Raji (cell line): ENCODE results near the gene SDC3.

ENCODE experiments used
- POLR2A ChIP-seq: IDR thresholded peaks from 2 replicates; pipeline ENCODE4 v1.6.1; 2011; ENCODE audit warnings: low read depth, low read length, control low read depth; ENCODE audit not compliant: insufficient read depth

The SDC3 gene

GRCh38 chr1:30901798-30902581, 6.6 kb downstream of the SDC3 start:
- no peak for TF ChIP-seq POLR2A

- TF ChIP-seq POLR2A = no peak
Measured at GRCh38 chr1:30900931-30901560, 7.5 kb downstream of the SDC3 start.

GRCh38 chr1:30900486-30900885, 8.1 kb downstream of the SDC3 start:
- no peak for TF ChIP-seq POLR2A

GRCh38 chr1:30899577-30900389, 8.8 kb downstream of the SDC3 start:
- TF ChIP-seq POLR2A = no peak

GRCh38 chr1:30898031-30898815, 10.3 kb downstream of the SDC3 start:
- no peak for TF ChIP-seq POLR2A

- TF ChIP-seq POLR2A = no peak
Measured at GRCh38 chr1:30896905-30897304, 11.7 kb downstream of the SDC3 start.

GRCh38 chr1:30895944-30896660, 12.5 kb downstream of the SDC3 start:
- no peak for TF ChIP-seq POLR2A

GRCh38 chr1:30895382-30895943, 13.1 kb downstream of the SDC3 start:
- TF ChIP-seq POLR2A = no peak

GRCh38 chr1:30894508-30894973, 14.0 kb downstream of the SDC3 start:
- TF ChIP-seq POLR2A = no peak

GRCh38 chr1:30893776-30894507, 14.6 kb downstream of the SDC3 start:
- TF ChIP-seq POLR2A = no peak

GRCh38 chr1:30892671-30893073, 15.9 kb downstream of the SDC3 start:
- no peak for TF ChIP-seq POLR2A

GRCh38 chr1:30891227-30891552, 17.4 kb downstream of the SDC3 start:
- TF ChIP-seq POLR2A = no peak

- TF ChIP-seq POLR2A = no peak
Measured at GRCh38 chr1:30890502-30891226, 17.9 kb downstream of the SDC3 start.
